IMR-90 (cell line): ENCODE data around the gene CDYL2. TPM values are rescaled to one million over a fixed set of nuclear protein-coding genes. Genes with fewer than 3 reads are reported as not detected.

ENCODE experiments used
- ATAC-seq: fragments of 200-7000 bp; cut with Tn5 transposase; 2 replicates; pipeline ENCODE4 v1.9.1; 2020; ENCODE audit warnings: low read depth, mild to moderate bottlenecking, moderate library complexity
- BruUV-seq: library from RNA; stranded (reverse); fragments of 400-500 nt; replicated peaks from 2 replicates; lab custom pipeline; 2021; lab: Mats Ljungman, UMichigan
- CTCF ChIA-PET: fragments of 300-600 bp; formaldehyde crosslinking; extraction: SDS; loops from one replicate; lab custom pipeline; 2021; ENCODE audit warnings: antibody characterized with exemption; lab: Yijun Ruan, JAX
- POLR2A ChIA-PET: fragments of 300-600 bp; sonication (Branson Sonifier 250); formaldehyde crosslinking; loops from one replicate; lab custom pipeline; 2022; ENCODE audit warnings: antibody characterized with exemption; ENCODE audit not compliant: unreplicated experiment; lab: Charles Lee
- DNase-seq: peaks from one replicate; pipeline ENCODE4 v3.0.0; 2013
- H2AFZ ChIP-seq: replicated peaks from 2 replicates; pipeline ENCODE3; 2013; ENCODE audit warnings: low read length, mild to moderate bottlenecking; ENCODE audit not compliant: poor library complexity
- H2AK5ac ChIP-seq: 2 replicates; pipeline ENCODE4 v1.6.1; 2013; ENCODE audit warnings: low read depth, low read length, inconsistent platforms
- H2AK9ac ChIP-seq: replicated peaks from 2 replicates; pipeline ENCODE3; 2013; ENCODE audit warnings: mild to moderate bottlenecking, low read depth, low read length, moderate library complexity; ENCODE audit not compliant: poor library complexity
- H2BK120ac ChIP-seq: 2 replicates; pipeline ENCODE4 v1.6.1; 2013; ENCODE audit warnings: low read depth, low read length, inconsistent platforms
- H2BK15ac ChIP-seq: 3 replicates; pipeline ENCODE4 v1.6.1; 2013; ENCODE audit warnings: low read depth, low read length, inconsistent platforms
- H2BK20ac ChIP-seq: 2 replicates; pipeline ENCODE4 v1.6.1; 2013; ENCODE audit warnings: low read depth, mild to moderate bottlenecking, inconsistent platforms, low read length, moderate library complexity
- H2BK5ac ChIP-seq: 2 replicates; pipeline ENCODE4 v1.6.1; 2013; ENCODE audit warnings: mild to moderate bottlenecking, low read depth, low read length, inconsistent platforms; ENCODE audit not compliant: poor library complexity, severe bottlenecking
- H3K14ac ChIP-seq: replicated peaks from 2 replicates; pipeline ENCODE4 v1.6.1; 2013; ENCODE audit warnings: low read depth, low read length, inconsistent platforms
- H3K18ac ChIP-seq: 2 replicates; pipeline ENCODE4 v1.6.1; 2013; ENCODE audit warnings: low read depth, low read length, control low read depth
- H3K23ac ChIP-seq: 2 replicates; pipeline ENCODE4 v1.6.1; 2013; ENCODE audit warnings: low read depth, low read length, inconsistent platforms
- H3K27ac ChIP-seq: 2 replicates; pipeline ENCODE4 v1.5.1; 2013; ENCODE audit warnings: mild to moderate bottlenecking, control low read depth, low read length; ENCODE audit not compliant: insufficient read depth
- H3K27me3 ChIP-seq: 2 replicates; pipeline ENCODE4 v1.6.1; 2013; ENCODE audit warnings: low read length; ENCODE audit not compliant: control insufficient read depth, insufficient read depth
- H3K36me3 ChIP-seq: 2 replicates; pipeline ENCODE4 v1.6.1; 2013; ENCODE audit warnings: low read length, mixed read lengths; ENCODE audit not compliant: control insufficient read depth, insufficient read depth
- H3K4ac ChIP-seq: 2 replicates; pipeline ENCODE4 v1.6.1; 2013; ENCODE audit warnings: low read depth, low read length, inconsistent platforms
- H3K4me1 ChIP-seq: 2 replicates; pipeline ENCODE4 v1.6.1; 2013; ENCODE audit warnings: low read length, mixed read lengths; ENCODE audit not compliant: control insufficient read depth, insufficient read depth
- H3K4me2 ChIP-seq: 2 replicates; pipeline ENCODE4 v1.6.1; 2013; ENCODE audit warnings: low read depth, mild to moderate bottlenecking, control low read depth, low read length, moderate library complexity
- H3K4me3 ChIP-seq: 2 replicates; pipeline ENCODE4 v1.5.1; 2013; ENCODE audit warnings: low read depth, mild to moderate bottlenecking, control low read depth, low read length, moderate library complexity; ENCODE audit not compliant: insufficient read depth
- H3K56ac ChIP-seq: 2 replicates; pipeline ENCODE4 v1.6.1; 2013; ENCODE audit warnings: low read length, inconsistent platforms; ENCODE audit not compliant: insufficient read depth; ENCODE audit errors: extremely low read depth
- H3K79me1 ChIP-seq, 2 experiments: 2 replicates each; pipeline ENCODE4 v1.6.1; 2013; ENCODE audit warnings: low read length in 2 of 2, inconsistent platforms in 1 of 2, low read depth in 1 of 2
- H3K9ac ChIP-seq: 2 replicates; pipeline ENCODE4 v1.6.1; 2013; ENCODE audit warnings: low read depth, low read length, control low read depth
- H3K9me1 ChIP-seq: 2 replicates; pipeline ENCODE4 v1.6.1; 2013; ENCODE audit warnings: low read length, inconsistent platforms; ENCODE audit not compliant: insufficient read depth
- H3K9me3 ChIP-seq: 2 replicates; pipeline ENCODE4 v1.6.1; 2013; ENCODE audit warnings: low read length; ENCODE audit not compliant: control insufficient read depth, insufficient read depth
- H4K20me1 ChIP-seq: 2 replicates; pipeline ENCODE4 v1.6.1; 2013; ENCODE audit warnings: low read length, inconsistent platforms; ENCODE audit not compliant: insufficient read depth
- H4K5ac ChIP-seq: 2 replicates; pipeline ENCODE4 v1.6.1; 2013; ENCODE audit warnings: mild to moderate bottlenecking, low read depth, low read length, control low read depth
- H4K8ac ChIP-seq, 2 experiments: 2 replicates each; pipeline ENCODE4 v1.6.1; 2013; ENCODE audit warnings: low read depth in 2 of 2, low read length in 2 of 2, control low read depth in 1 of 2, inconsistent platforms in 1 of 2
- H4K91ac ChIP-seq: 2 replicates; pipeline ENCODE4 v1.6.1; 2013; ENCODE audit warnings: low read depth, low read length, inconsistent platforms; ENCODE audit not compliant: insufficient read depth
- BHLHE40 ChIP-seq: fragments of 150-350 bp; IDR thresholded peaks from 2 replicates; pipeline ENCODE4 v1.6.1; 2016; ENCODE audit warnings: mild to moderate bottlenecking, low read depth, low read length
- CEBPB ChIP-seq: IDR thresholded peaks from 2 replicates; pipeline ENCODE4 v1.6.1; 2012; ENCODE audit warnings: low read depth, low read length, improper control_type of control experiment
- CHD1 ChIP-seq: IDR thresholded peaks from 2 replicates; pipeline ENCODE4 v1.6.1; 2012; ENCODE audit warnings: low read depth, low read length, improper control_type of control experiment
- FOS ChIP-seq: fragments of 150-350 bp; IDR thresholded peaks from 2 replicates; pipeline ENCODE4 v1.6.1; 2016; ENCODE audit warnings: low read depth, low read length
- MAFK ChIP-seq: IDR thresholded peaks from 2 replicates; pipeline ENCODE4 v1.6.1; 2012; ENCODE audit warnings: low read depth, low read length, improper control_type of control experiment
- MAZ ChIP-seq: IDR thresholded peaks from 2 replicates; pipeline ENCODE4 v1.6.1; 2012; ENCODE audit warnings: low read depth, mild to moderate bottlenecking, low read length, improper control_type of control experiment, moderate library complexity, borderline replicate concordance
- MXI1 ChIP-seq: IDR thresholded peaks from 2 replicates; pipeline ENCODE4 v1.6.1; 2012; ENCODE audit warnings: low read depth, mild to moderate bottlenecking, low read length, moderate library complexity, borderline replicate concordance
- NFE2L2 ChIP-seq: fragments of 150-350 bp; IDR thresholded peaks from 2 replicates; pipeline ENCODE4 v1.6.1; 2016; ENCODE audit warnings: low read depth, mild to moderate bottlenecking, low read length
- POLR2A ChIP-seq: IDR thresholded peaks from 2 replicates; pipeline ENCODE4 v1.6.1; 2012; ENCODE audit warnings: mild to moderate bottlenecking, low read depth, low read length
- RAD21 ChIP-seq: IDR thresholded peaks from 2 replicates; pipeline ENCODE4 v1.6.1; 2012; ENCODE audit warnings: low read length, improper control_type of control experiment
- RCOR1 ChIP-seq: IDR thresholded peaks from 2 replicates; pipeline ENCODE4 v1.6.1; 2012; ENCODE audit warnings: mild to moderate bottlenecking, low read length, improper control_type of control experiment; ENCODE audit not compliant: insufficient replicate concordance
- RFX5 ChIP-seq: IDR thresholded peaks from 2 replicates; pipeline ENCODE4 v1.8.0; 2012; ENCODE audit warnings: low read depth, mild to moderate bottlenecking, low read length, moderate library complexity
- SMC3 ChIP-seq: fragments of 150-350 bp; IDR thresholded peaks from 2 replicates; pipeline ENCODE4 v1.6.1; 2016; ENCODE audit warnings: low read depth, mild to moderate bottlenecking, antibody characterized with exemption, low read length, moderate library complexity
- WGBS, 2 experiments: methylation state at CpG; one replicate each; pipeline versions ENCODE4 v1.1.5 to v1.1.7; 2013; ENCODE audit warnings: missing lambda C conversion rate in 2 of 2; ENCODE audit not compliant: insufficient read length in 1 of 2; ENCODE audit errors: extremely low coverage in 2 of 2; 5-methylcytosine and 5-hydroxymethylcytosine counted together
- dilution Hi-C: fragments of 300-500 bp; cut with HindIII; formaldehyde crosslinking; loops from one replicate; pipeline ENCODE4 v1.14.3; 2018; ENCODE audit warnings: low sequenced_read_pairs; ENCODE audit not compliant: unreplicated experiment
- in situ Hi-C: fragments of 300-500 bp; cut with MboI; formaldehyde crosslinking; loops from 3 replicates; pipeline ENCODE4 v1.14.3; 2019; ENCODE audit warnings: low sequenced_read_pairs, inconsistent platforms, mixed read lengths
- intact Hi-C: fragments of 100-400 bp; cut with micrococcal nuclease; formaldehyde crosslinking; loops from 2 replicates; pipeline ENCODE4 v1.10.0; 2022
- polyA plus RNA-seq, 3 experiments: library from polyadenylated mRNA; depleted of rRNA; stranded (reverse); fragments of >200 nt; gene quantifications; 2 replicates each; pipeline ENCODE4 v1.2.3, GENCODE V29; 2012; ENCODE audit warnings: low replicate concordance in 1 of 3
- total RNA-seq: library from RNA; depleted of rRNA; stranded (reverse); fragments of >200 nt; gene quantifications from 2 replicates; pipeline ENCODE4 v1.2.3, GENCODE V29; 2012
- TF ChIP-seq, protein P1 (sequence below): conservative IDR thresholded peaks from 2 replicates; pipeline ENCODE4 v1.5.1; 2012; ENCODE audit warnings: mild to moderate bottlenecking, low read depth, low read length, improper control_type of control experiment
- TF ChIP-seq, protein P2 (sequence below): fragments of 150-350 bp; IDR thresholded peaks from 2 replicates; pipeline ENCODE4 v1.6.1; 2017; ENCODE audit warnings: mild to moderate bottlenecking, antibody characterized with exemption, low read length, low read depth
- TF ChIP-seq, protein P3 (sequence below): fragments of 150-350 bp; IDR thresholded peaks from 2 replicates; pipeline ENCODE4 v1.6.1; 2016; ENCODE audit warnings: low read depth, mild to moderate bottlenecking, low read length, moderate library complexity, borderline replicate concordance

The CDYL2 gene
- total and polyA plus RNA-seq, 2 of the 4 experiments (the other 2 are of a cell fraction): 1.2 to 3.9 TPM

DNA sequence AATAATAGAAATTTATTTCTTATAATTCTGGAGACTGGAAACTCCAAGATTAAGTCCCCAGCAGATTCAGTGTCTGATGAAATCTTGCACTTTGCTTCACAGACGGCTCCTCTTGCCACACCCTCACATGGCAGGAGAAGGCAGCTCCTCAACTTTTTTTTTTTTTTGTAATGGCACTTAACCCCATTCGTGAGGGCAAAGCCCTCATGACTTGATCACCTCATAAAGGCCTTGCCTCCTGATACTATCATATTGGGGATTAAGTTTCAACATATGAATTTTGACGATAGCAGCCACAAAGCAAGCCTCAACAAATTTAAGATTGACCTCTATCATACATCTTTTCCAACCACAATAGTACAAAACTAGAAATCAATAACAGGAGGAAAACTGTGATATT, 42.3 kb upstream of the CDYL2 start:
- no peak overlapping the region for H3K56ac ChIP-seq
- no peak overlapping the region for H3K4me3 ChIP-seq
- H2BK15ac ChIP-seq: no peak overlapping the region
- no peak overlapping the region for H4K5ac ChIP-seq
- no peak overlapping the region for H3K18ac ChIP-seq
- H2AFZ ChIP-seq: no peak overlapping the region
- no peaks in the 10 kb centered on the region for H3K79me1 ChIP-seq
- H3K14ac ChIP-seq: no peak overlapping the region
- TF ChIP-seq RAD21 (no peak), RCOR1 (no peak), MAZ (no peak), POLR2A (no peak), BHLHE40 (no peak), RFX5 (no peak), CHD1 (no peak), FOS (no peak), SMC3 (no peak), MXI1 (no peak), MAFK (no peak), CEBPB (no peak), NFE2L2 (no peak)
- TF ChIP-seq, protein P1, sequence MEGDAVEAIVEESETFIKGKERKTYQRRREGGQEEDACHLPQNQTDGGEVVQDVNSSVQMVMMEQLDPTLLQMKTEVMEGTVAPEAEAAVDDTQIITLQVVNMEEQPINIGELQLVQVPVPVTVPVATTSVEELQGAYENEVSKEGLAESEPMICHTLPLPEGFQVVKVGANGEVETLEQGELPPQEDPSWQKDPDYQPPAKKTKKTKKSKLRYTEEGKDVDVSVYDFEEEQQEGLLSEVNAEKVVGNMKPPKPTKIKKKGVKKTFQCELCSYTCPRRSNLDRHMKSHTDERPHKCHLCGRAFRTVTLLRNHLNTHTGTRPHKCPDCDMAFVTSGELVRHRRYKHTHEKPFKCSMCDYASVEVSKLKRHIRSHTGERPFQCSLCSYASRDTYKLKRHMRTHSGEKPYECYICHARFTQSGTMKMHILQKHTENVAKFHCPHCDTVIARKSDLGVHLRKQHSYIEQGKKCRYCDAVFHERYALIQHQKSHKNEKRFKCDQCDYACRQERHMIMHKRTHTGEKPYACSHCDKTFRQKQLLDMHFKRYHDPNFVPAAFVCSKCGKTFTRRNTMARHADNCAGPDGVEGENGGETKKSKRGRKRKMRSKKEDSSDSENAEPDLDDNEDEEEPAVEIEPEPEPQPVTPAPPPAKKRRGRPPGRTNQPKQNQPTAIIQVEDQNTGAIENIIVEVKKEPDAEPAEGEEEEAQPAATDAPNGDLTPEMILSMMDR: no peak
- TF ChIP-seq, protein P2, sequence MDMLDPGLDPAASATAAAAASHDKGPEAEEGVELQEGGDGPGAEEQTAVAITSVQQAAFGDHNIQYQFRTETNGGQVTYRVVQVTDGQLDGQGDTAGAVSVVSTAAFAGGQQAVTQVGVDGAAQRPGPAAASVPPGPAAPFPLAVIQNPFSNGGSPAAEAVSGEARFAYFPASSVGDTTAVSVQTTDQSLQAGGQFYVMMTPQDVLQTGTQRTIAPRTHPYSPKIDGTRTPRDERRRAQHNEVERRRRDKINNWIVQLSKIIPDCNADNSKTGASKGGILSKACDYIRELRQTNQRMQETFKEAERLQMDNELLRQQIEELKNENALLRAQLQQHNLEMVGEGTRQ: no peak
- TF ChIP-seq, protein P3, sequence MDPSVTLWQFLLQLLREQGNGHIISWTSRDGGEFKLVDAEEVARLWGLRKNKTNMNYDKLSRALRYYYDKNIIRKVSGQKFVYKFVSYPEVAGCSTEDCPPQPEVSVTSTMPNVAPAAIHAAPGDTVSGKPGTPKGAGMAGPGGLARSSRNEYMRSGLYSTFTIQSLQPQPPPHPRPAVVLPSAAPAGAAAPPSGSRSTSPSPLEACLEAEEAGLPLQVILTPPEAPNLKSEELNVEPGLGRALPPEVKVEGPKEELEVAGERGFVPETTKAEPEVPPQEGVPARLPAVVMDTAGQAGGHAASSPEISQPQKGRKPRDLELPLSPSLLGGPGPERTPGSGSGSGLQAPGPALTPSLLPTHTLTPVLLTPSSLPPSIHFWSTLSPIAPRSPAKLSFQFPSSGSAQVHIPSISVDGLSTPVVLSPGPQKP: no peak
- H3K23ac ChIP-seq: no peak overlapping the region
- BruUV-seq: no TSS peak
- H2AK9ac ChIP-seq: no peak overlapping the region
- H2BK120ac ChIP-seq: no peak overlapping the region
- H3K27ac ChIP-seq: no peak overlapping the region
- ChIA-PET POLR2A (no interaction called here), CTCF (no interaction called here)
- no peak overlapping the region for H2AK5ac ChIP-seq
- no peak for DNase-seq
- H3K36me3 ChIP-seq: no peaks in the 10 kb centered on the region
- no peak overlapping the region for H2BK5ac ChIP-seq
- intact Hi-C loops (no loop called here), in situ Hi-C loops (no loop called here), dilution Hi-C loops (no loop called here)
- no peak overlapping the region for H2BK20ac ChIP-seq
- no CpG with 5 or more reads among the region's 3 CpGs for WGBS, 2 experiments
- H3K4me2 ChIP-seq: no peak overlapping the region
- no peak for ATAC-seq
- no peak overlapping the region for H3K9ac ChIP-seq
- no peak overlapping the region for H4K91ac ChIP-seq
- H4K20me1 ChIP-seq: no peaks in the 10 kb centered on the region
- H3K4me1 ChIP-seq: no peaks in the 10 kb centered on the region
- no peaks in the 10 kb centered on the region for H3K27me3 ChIP-seq
- H3K9me1 ChIP-seq: no peaks in the 10 kb centered on the region
- H3K4ac ChIP-seq: no peak overlapping the region
- H4K8ac ChIP-seq: no peak overlapping the region
- no peaks in the 10 kb centered on the region for H3K9me3 ChIP-seq
